Loucy (cell line): ENCODE data around the gene ZNF429.

Experiments used
- H2AFZ ChIP-seq: fragments of 200-600 bp; sonication (generic); 2 replicates; pipeline ENCODE4 v1.6.0; 2016; ENCODE audit warnings: antibody characterized with exemption, mild to moderate bottlenecking, low read length, moderate library complexity
- H3F3A ChIP-seq: fragments of 200-600 bp; 2 replicates; pipeline ENCODE4 v1.6.0; 2016; ENCODE audit warnings: antibody characterized with exemption, low read depth, mild to moderate bottlenecking
- H3K27me3 ChIP-seq: fragments of 200-600 bp; sonication (generic); 2 replicates; pipeline ENCODE4 v1.6.1; 2014; ENCODE audit warnings: low read length, mild to moderate bottlenecking; ENCODE audit not compliant: insufficient read depth, poor library complexity, severe bottlenecking
- H3K36me3 ChIP-seq: fragments of 200-600 bp; sonication (generic); 2 replicates; pipeline ENCODE4 v1.6.1; 2016; ENCODE audit warnings: low read length; ENCODE audit not compliant: insufficient read depth
- H3K4me1 ChIP-seq: fragments of 200-600 bp; sonication (generic); 2 replicates; pipeline ENCODE4 v1.5.1; 2014; ENCODE audit warnings: low read length, mild to moderate bottlenecking; ENCODE audit not compliant: insufficient read depth, poor library complexity, severe bottlenecking
- H3K4me2 ChIP-seq: fragments of 200-600 bp; sonication (generic); 2 replicates; pipeline ENCODE4 v1.6.0; 2014; ENCODE audit warnings: antibody characterized with exemption, low read length, low read depth, mild to moderate bottlenecking; ENCODE audit not compliant: poor library complexity, severe bottlenecking
- H3K4me3 ChIP-seq: fragments of 200-600 bp; sonication (generic); 2 replicates; pipeline ENCODE4 v1.5.1; 2014; ENCODE audit warnings: low read length, mild to moderate bottlenecking, mixed read lengths; ENCODE audit not compliant: poor library complexity, severe bottlenecking
- H3K79me2 ChIP-seq: fragments of 200-600 bp; sonication (generic); 2 replicates; pipeline ENCODE4 v1.6.1; 2014; ENCODE audit warnings: low read length; ENCODE audit not compliant: insufficient read depth
- H3K9ac ChIP-seq: fragments of 200-600 bp; sonication (generic); 2 replicates; pipeline ENCODE4 v1.6.0; 2014; ENCODE audit warnings: mild to moderate bottlenecking, low read depth, low read length, moderate library complexity; ENCODE audit not compliant: poor library complexity, severe bottlenecking
- H3K9me2 ChIP-seq: fragments of 200-600 bp; sonication (generic); replicated peaks from 2 replicates; pipeline ENCODE4 v1.6.1; 2016; ENCODE audit warnings: low read depth, low read length, mixed read lengths
- H3K9me3 ChIP-seq: fragments of 200-600 bp; sonication (generic); 2 replicates; pipeline ENCODE4 v1.6.1; 2014; ENCODE audit warnings: mild to moderate bottlenecking, antibody characterized with exemption, low read length, low read depth; ENCODE audit not compliant: insufficient read depth
- H4K20me1 ChIP-seq: fragments of 200-600 bp; sonication (generic); 2 replicates; pipeline ENCODE4 v1.6.0; 2014; ENCODE audit warnings: antibody characterized with exemption, low read length, mild to moderate bottlenecking; ENCODE audit not compliant: insufficient read depth, poor library complexity, severe bottlenecking
- EZH2phosphoT487 ChIP-seq: fragments of 200-600 bp; IDR thresholded peaks from 2 replicates; pipeline ENCODE4 v1.6.1; 2018; ENCODE audit warnings: antibody characterized with exemption, mild to moderate bottlenecking, moderate library complexity, borderline replicate concordance
- TF ChIP-seq, protein P1 (sequence below): fragments of 200-600 bp; sonication (generic); conservative IDR thresholded peaks from 2 replicates; pipeline ENCODE4 v1.5.1; 2014; ENCODE audit warnings: mild to moderate bottlenecking, antibody characterized with exemption, low read length

The ZNF429 gene

DNA sequence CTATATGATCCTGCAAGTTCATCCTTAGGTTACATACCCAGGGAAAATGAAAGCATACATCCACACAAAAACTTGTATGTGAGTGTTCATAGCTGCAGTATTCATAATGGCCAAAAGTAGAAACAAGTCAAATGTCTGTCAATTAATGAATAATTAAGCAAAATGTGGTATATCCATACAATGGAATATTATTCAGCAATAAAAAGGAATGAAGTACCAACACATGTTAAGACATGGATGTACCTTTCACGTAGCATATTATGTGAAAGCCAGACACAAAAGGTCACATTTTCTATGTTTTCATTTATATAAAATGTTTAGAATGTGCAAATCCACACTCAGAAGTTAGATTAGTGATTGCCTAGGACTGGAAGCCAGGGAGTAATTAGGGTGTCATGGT, 75.4 kb downstream of the ZNF429 start:
- Histone ChIP-seq H3K9me3 (no peaks in the 10 kb centered on the region; the same call in 1 of the 2 replicates), H4K20me1 (no peaks in the 10 kb centered on the region), H3K79me2 (no peaks in the 10 kb centered on the region), H3K9me2 (no peaks in the 10 kb centered on the region), H3K36me3 (no peaks in the 10 kb centered on the region), H3K27me3 (no peaks in the 10 kb centered on the region), H2AFZ (no peak overlapping the region), H3F3A (no peaks in the 10 kb centered on the region), H3K9ac (no peak overlapping the region), H3K4me3 (no peak overlapping the region), H3K4me2 (no peak overlapping the region), H3K4me1 (no peaks in the 10 kb centered on the region)
- TF ChIP-seq, protein P1, sequence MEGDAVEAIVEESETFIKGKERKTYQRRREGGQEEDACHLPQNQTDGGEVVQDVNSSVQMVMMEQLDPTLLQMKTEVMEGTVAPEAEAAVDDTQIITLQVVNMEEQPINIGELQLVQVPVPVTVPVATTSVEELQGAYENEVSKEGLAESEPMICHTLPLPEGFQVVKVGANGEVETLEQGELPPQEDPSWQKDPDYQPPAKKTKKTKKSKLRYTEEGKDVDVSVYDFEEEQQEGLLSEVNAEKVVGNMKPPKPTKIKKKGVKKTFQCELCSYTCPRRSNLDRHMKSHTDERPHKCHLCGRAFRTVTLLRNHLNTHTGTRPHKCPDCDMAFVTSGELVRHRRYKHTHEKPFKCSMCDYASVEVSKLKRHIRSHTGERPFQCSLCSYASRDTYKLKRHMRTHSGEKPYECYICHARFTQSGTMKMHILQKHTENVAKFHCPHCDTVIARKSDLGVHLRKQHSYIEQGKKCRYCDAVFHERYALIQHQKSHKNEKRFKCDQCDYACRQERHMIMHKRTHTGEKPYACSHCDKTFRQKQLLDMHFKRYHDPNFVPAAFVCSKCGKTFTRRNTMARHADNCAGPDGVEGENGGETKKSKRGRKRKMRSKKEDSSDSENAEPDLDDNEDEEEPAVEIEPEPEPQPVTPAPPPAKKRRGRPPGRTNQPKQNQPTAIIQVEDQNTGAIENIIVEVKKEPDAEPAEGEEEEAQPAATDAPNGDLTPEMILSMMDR = no peak
- TF ChIP-seq EZH2phosphoT487 = no peak

DNA sequence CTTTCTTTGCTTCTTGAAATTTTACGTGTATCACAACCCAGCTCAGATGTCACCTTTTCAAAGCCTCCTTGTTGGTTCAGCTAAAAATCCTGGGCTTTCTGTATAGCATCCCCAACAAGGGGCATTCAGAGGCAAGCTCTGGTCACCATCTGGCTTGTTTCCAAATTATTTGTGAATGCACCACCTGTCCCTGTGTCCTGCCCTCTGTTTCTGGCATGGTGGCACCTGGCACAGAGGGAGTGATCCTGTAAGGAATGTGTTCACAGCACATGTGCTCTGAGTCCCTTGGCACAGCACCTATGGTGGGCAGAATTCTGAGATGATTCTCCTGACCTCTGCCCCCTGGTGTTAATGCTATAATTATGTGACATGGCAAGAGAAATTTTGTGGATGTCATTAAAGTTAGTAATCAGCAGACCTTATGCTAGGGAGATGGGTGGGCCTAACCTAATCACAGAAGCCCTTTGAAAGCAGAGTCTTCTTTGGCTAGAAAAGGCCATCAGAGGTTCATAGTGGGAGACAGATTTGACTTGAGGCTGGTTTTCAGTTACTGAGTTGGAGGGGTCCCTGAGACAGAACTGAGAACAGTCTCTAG, 76.3 kb downstream of the ZNF429 start:
- Histone ChIP-seq H3K9me3 (no peaks in the 10 kb centered on the region; the same call in 1 of the 2 replicates), H3K4me1 (no peaks in the 10 kb centered on the region), H3K27me3 (no peaks in the 10 kb centered on the region), H3K9ac (no peak overlapping the region), H3F3A (no peaks in the 10 kb centered on the region), H4K20me1 (no peaks in the 10 kb centered on the region), H3K4me2 (no peak overlapping the region), H3K9me2 (no peaks in the 10 kb centered on the region), H3K4me3 (no peak overlapping the region), H3K36me3 (no peaks in the 10 kb centered on the region), H3K79me2 (no peaks in the 10 kb centered on the region), H2AFZ (no peak overlapping the region)
- no peak for TF ChIP-seq EZH2phosphoT487
- TF ChIP-seq, protein P1 = no peak

DNA sequence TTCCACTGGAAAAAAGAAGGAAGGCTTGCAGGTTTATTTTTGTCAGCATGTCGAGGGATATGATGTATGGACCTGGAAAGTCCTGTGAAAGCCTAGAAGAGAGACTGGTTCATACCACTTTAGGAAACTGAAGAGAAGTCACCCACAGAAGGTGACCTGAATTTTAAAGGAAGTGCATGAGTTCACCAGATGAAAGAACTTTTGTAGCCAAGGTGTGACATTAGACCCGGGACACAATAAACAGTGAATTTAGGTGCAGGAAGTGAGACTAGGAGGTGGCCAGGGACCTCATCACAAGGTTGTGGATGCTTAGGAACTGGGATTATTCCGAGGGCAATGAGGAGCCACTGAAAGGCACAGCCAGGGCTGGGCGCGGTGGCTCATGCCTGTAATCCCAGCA, 79.1 kb downstream of the ZNF429 start:
- TF ChIP-seq EZH2phosphoT487 = no peak
- Histone ChIP-seq H3F3A (no peaks in the 10 kb centered on the region), H3K36me3 (no peaks in the 10 kb centered on the region)

DNA sequence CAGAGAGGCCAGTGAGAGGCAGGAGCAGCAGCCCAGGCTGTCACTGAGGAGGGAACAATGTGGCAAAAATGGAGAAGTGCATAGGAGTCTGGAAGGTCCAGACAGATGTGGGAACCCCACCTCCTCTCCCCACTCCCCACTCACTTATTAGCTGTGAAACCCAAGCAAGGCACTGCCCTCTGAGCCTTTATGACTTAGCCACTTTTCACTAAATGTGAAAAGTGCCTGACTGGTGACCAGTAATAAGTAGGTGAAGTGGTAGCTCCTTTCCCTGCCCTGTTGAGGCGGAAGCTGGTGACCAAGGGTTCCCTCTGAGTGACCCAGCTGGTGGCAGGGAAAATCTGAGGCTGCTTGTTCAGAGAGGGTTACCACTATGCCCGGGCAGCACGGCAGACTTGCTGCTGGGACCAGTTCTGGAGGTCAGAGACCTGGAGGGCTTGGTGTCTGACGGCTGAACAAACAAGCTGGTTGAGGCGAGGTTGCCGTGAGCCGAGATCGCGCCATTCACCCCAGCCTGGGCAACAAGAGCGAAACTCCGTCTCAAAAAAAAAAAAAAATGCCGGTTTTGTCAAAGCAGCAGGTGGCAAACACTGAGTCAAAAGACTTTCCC, 80.0 kb downstream of the ZNF429 start:
- Histone ChIP-seq H3K4me2 (no peak overlapping the region), H3K4me1 (no peaks in the 10 kb centered on the region)
- TF ChIP-seq, protein P1 = no peak
- no peak for TF ChIP-seq EZH2phosphoT487

More for the DNA sequence above, 79.1 kb downstream of the ZNF429 start:
- H3K27me3 ChIP-seq = no peaks in the 10 kb centered on the region
- H3K9me3 ChIP-seq = no peaks in the 10 kb centered on the region; the same call in 1 of the 2 replicates
- no peaks in the 10 kb centered on the region for H3K4me1 ChIP-seq
- H4K20me1 ChIP-seq = no peaks in the 10 kb centered on the region
- H3K4me2 ChIP-seq = no peak overlapping the region
- no peak overlapping the region for H3K4me3 ChIP-seq
- H3K9me2 ChIP-seq = no peaks in the 10 kb centered on the region
- no peak overlapping the region for H2AFZ ChIP-seq
- no peaks in the 10 kb centered on the region for H3K79me2 ChIP-seq
- H3K9ac ChIP-seq = no peak overlapping the region

More for the DNA sequence above, 80.0 kb downstream of the ZNF429 start:
- Histone ChIP-seq H3K9me3 (no peaks in the 10 kb centered on the region; the same call in 1 of the 2 replicates), H3K27me3 (no peaks in the 10 kb centered on the region), H3K79me2 (no peaks in the 10 kb centered on the region), H4K20me1 (no peaks in the 10 kb centered on the region), H3K9me2 (no peaks in the 10 kb centered on the region), H3F3A (no peaks in the 10 kb centered on the region), H2AFZ (no peak overlapping the region), H3K4me3 (no peak overlapping the region), H3K9ac (no peak overlapping the region), H3K36me3 (no peaks in the 10 kb centered on the region)
